Neural crest cell (in vitro differentiated cells): Measurements from ENCODE around the gene PTGES3. TPM values are rescaled to one million over a fixed set of nuclear protein-coding genes. Genes with fewer than 3 reads are reported as not detected.

Source experiments
- DNase-seq: peaks from one replicate; pipeline ENCODE4 v3.0.0; 2021; ENCODE audit warnings: low read depth, mixed read lengths, low spot score
- H3K27ac Mint-ChIP-seq: one replicate; pipeline ENCODE4 v1.8.0; 2021; ENCODE audit warnings: mild to moderate bottlenecking, mixed read lengths; ENCODE audit not compliant: unreplicated experiment
- H3K27me3 Mint-ChIP-seq: 2 replicates; pipeline ENCODE4 v1.8.0; 2021; ENCODE audit warnings: low read depth, mild to moderate bottlenecking, mixed read lengths
- H3K36me3 Mint-ChIP-seq: 2 replicates; pipeline ENCODE4 v1.8.0; 2021; ENCODE audit warnings: low read depth, mild to moderate bottlenecking, mixed read lengths
- H3K4me1 Mint-ChIP-seq: 2 replicates; pipeline ENCODE4 v1.8.0; 2021; ENCODE audit warnings: mixed read lengths
- H3K4me3 Mint-ChIP-seq: one replicate; pipeline ENCODE4 v1.8.0; 2021; ENCODE audit warnings: mild to moderate bottlenecking, mixed read lengths
- H3K9me3 Mint-ChIP-seq: 2 replicates; pipeline ENCODE4 v1.8.0; 2021; ENCODE audit warnings: mixed read lengths
- total RNA-seq: library from RNA; stranded (reverse); gene quantifications from 2 replicates; pipeline ENCODE4 v1.2.1, GENCODE V29; 2021
- TF ChIP-seq, protein P1 (sequence below): fragments of 200-600 bp; sonication (generic); conservative IDR thresholded peaks from 2 replicates; pipeline ENCODE4 v1.5.0; 2021; ENCODE audit warnings: antibody characterized with exemption, mild to moderate bottlenecking

The PTGES3 gene
- total RNA-seq, 1 donor from 2014 or later: 282 TPM

DNA sequence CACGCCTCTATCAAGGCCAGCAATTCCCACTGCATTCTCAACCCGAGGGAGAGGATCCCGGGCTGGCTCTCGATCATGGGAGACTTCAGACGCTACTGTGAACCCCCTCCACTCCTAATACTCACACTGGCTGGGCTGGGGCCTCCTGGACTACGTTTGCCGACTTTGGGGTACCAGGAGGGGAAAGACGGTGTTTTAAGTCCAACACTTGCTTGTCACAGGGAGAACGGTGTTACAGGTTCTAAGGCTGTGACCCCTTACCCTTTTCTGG, 36.6 kb upstream of the PTGES3 start:
- Mint-ChIP-seq H3K4me3 (peak overlapping the region; percentile 98), H3K4me1 (peaks cover 59% of the 10 kb centered on the region), H3K27me3 (no peaks in the 10 kb centered on the region), H3K36me3 (peaks cover 33% of the 10 kb centered on the region), H3K9me3 (no peaks in the 10 kb centered on the region), H3K27ac (peak overlapping the region; percentile 99)
- TF ChIP-seq, protein P1, sequence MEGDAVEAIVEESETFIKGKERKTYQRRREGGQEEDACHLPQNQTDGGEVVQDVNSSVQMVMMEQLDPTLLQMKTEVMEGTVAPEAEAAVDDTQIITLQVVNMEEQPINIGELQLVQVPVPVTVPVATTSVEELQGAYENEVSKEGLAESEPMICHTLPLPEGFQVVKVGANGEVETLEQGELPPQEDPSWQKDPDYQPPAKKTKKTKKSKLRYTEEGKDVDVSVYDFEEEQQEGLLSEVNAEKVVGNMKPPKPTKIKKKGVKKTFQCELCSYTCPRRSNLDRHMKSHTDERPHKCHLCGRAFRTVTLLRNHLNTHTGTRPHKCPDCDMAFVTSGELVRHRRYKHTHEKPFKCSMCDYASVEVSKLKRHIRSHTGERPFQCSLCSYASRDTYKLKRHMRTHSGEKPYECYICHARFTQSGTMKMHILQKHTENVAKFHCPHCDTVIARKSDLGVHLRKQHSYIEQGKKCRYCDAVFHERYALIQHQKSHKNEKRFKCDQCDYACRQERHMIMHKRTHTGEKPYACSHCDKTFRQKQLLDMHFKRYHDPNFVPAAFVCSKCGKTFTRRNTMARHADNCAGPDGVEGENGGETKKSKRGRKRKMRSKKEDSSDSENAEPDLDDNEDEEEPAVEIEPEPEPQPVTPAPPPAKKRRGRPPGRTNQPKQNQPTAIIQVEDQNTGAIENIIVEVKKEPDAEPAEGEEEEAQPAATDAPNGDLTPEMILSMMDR: no peak
- DNase-seq: peak; percentile 12

DNA sequence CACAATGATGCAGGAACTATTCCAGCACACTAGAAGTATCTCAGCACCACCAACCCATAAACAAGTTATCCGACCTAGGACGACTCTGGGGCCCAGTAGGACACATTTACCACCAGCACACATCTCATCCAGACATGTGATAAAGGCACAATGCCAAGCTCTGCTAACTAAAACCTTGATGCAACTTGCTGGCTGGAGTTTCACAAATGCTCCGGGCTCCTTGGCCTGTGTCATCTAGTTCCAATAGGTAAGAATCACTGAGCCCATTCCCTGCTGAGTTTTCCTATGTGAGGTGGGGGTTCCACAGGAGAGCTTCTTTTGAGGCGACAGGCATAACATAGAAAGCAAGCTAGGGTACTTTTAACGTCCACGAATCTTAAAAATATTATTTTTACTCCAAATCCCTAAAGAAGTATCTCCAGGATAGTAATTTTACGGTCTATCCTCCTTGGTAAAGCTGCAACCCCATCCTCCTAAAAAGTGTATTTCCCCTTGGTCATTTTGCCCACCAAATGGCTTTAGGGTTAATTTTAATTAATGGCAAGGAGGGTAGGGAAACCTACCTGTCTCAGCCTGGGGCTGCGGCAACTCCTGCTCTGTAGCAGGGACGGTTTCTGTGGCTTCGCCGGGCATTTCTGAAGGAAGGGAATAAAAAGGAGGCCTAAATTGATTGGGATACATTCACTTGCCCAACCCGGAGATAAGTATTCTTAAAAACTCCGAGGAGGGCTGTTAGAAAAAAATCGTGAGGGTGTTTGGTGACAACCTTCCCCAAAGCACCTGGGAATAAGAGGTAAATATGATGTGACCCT, 36.0 kb upstream of the PTGES3 start:
- Mint-ChIP-seq H3K27me3 (no peaks in the 10 kb centered on the region), H3K4me1 (peaks cover 65% of the 10 kb centered on the region), H3K9me3 (no peaks in the 10 kb centered on the region), H3K4me3 (peak overlapping the region; percentile 98), H3K36me3 (peaks cover 38% of the 10 kb centered on the region), H3K27ac (peak overlapping the region; percentile 99)
- no peak for DNase-seq
- TF ChIP-seq, protein P1: no peak

DNA sequence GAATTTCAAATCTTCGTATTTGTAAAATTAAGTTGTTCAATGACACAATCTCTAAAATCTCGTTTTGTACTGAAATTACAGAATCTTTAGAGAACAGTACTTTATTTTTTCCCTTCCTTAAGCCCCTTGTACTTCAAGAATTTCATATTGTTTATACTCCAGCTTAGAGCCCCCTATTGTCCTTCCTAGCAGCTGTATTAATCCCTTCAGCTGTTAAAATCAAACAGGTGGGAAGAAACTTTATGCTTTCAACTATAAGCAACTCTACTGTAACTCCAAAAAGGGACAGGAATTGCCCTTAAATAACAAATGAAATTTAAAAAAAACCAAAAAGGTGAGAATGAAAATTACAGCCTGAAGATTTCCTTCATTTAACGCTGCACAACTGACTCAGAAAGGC, 35.3 kb upstream of the PTGES3 start:
- H3K27me3 Mint-ChIP-seq: no peaks in the 10 kb centered on the region
- peaks cover 70% of the 10 kb centered on the region for H3K4me1 Mint-ChIP-seq
- DNase-seq: no peak
- H3K27ac Mint-ChIP-seq: peak overlapping the region; percentile 99
- peaks cover 43% of the 10 kb centered on the region for H3K36me3 Mint-ChIP-seq
- TF ChIP-seq, protein P1: no peak
- H3K9me3 Mint-ChIP-seq: no peaks in the 10 kb centered on the region
- peak overlapping the region; percentile 98 for H3K4me3 Mint-ChIP-seq

DNA sequence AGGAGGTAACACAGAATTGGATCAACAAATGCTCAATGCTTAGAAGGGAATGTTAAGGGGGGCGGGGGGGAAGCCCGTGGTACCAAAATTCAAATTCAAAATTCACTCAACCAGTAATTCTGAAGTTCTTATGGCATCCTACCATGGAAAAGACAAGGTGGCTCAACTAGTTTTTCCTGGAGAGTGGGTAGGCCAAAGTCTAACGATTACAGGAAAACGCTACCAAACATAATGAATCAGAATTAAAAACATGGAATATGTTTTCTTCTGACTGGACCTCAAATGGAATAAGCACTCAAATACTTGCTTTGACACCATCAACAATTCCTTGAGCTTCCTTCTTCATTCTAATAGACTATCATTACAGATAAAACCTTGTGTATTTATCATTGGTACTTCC, 34.7 kb upstream of the PTGES3 start:
- peaks cover 43% of the 10 kb centered on the region for H3K36me3 Mint-ChIP-seq
- H3K9me3 Mint-ChIP-seq: no peaks in the 10 kb centered on the region
- peak overlapping the region; percentile 98 for H3K4me3 Mint-ChIP-seq
- peak overlapping the region; percentile 12 for H3K27ac Mint-ChIP-seq
- H3K4me1 Mint-ChIP-seq: peaks cover 70% of the 10 kb centered on the region
- no peaks in the 10 kb centered on the region for H3K27me3 Mint-ChIP-seq
- no peak for DNase-seq
- TF ChIP-seq, protein P1: no peak

DNA sequence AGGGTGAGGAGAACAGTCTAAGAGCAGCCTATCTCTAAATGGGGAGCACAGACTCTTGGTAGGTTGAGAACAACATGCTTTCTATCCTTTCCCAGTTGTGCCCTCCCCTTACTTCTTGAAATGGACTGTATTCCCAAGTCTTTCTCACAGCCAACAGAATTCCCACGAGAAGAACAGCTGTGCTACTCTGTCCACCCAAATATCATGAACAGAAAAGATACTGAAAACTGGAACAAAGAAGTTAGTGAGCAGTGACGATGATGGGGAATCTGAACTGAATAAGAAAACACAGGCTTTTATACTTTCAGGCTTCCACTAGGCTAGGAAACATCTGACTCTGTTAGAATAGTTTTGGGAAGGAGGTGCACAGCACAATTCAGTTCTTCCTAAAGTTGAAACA, 33.6 kb upstream of the PTGES3 start:
- TF ChIP-seq, protein P1: no peak
- DNase-seq: no peak
- Mint-ChIP-seq H3K4me1 (peaks cover 70% of the 10 kb centered on the region), H3K4me3 (peak overlapping the region; percentile 98), H3K27ac (no peak overlapping the region), H3K27me3 (no peaks in the 10 kb centered on the region), H3K36me3 (peaks cover 43% of the 10 kb centered on the region), H3K9me3 (no peaks in the 10 kb centered on the region)
